GM18507 (cell line): ENCODE measurements around the gene STX18.
A peak's percentile ranks its signal among the peaks of the same experiment; 100 is the strongest.
"Not testable (repeated sequence)": the region's sequence is repeated elsewhere in the genome, so short reads cannot be mapped to it uniquely, and the experiment has no call there.

Source experiments
- DNase-seq: peaks from one replicate; pipeline ENCODE4 v3.0.0; 2011; ENCODE audit warnings: low read depth; ENCODE audit not compliant: insufficient read length; ENCODE audit errors: extremely low spot score
- FAIRE-seq: peaks from 2 replicates; lab custom pipeline; 2011; peaks lifted over from hg19 to GRCh38; lab: Jason Lieb, UNC

STX18 gene

DNA sequence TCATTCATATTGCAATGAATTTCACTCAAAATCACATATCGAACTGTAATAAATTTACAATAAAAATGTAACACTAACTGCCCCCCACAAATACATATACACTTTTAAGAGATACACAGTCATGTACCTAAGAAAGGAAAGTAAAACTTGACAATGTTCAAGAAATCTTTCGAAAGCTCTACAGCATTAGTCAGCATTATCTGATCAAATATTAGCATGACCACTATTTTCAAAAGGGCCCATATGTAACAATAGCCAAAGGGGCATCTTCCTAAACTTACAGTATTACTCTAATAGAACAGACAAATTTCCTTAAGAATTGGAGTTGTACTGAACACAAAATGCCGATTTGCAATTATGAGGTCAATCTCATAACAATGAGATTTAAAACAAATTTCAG, 51.8 kb downstream of the STX18 start:
- no peak for DNase-seq
- peak; percentile 44 for FAIRE-seq

DNA sequence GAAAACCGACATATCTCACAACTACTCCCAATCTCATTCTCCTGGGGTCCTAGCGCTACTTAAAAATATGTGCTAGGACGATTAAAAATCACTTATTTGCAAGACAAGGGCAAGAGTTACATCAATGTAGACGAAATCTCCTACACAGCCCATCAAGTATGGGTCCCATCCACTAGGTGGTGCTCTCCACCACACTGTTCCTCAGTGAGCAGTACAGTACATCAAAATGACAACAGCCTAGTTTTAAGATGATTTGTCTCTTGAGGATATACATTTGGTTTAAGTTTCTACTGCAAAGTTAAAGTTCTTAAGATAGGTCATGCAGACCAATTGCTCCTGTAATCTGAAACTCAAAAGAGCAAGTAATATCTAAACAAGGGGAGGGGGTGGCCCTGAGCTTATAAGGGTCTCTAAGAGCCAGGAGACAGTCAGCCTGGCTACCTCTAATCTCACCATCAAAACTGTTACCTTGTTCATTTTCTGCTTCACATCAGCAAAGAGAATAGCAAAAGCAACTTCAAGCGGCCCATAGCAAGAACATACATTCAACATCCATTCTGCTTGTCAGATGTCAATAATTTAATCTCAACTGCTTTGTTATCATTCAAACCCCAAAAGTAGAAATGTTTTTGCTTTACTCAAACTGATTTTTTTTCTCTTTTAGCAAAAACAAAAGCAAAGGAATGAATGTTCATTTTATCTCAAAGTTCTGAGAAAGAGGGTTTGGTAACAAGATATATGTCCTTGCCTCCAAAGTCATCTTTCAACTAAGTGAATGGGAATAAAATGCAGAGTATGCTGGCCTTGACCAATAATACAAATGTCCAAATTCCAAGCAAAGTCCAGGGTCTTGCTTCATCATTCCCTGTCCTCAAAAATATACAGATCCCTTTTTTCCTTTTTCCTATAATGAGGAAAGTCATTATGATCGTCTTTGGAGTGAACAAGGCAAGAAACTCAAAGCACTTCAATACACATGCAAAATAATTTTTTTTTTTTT, 53.1 kb downstream of the STX18 start:
- peak; percentile 96 for FAIRE-seq
- peak; percentile 43 for DNase-seq

DNA sequence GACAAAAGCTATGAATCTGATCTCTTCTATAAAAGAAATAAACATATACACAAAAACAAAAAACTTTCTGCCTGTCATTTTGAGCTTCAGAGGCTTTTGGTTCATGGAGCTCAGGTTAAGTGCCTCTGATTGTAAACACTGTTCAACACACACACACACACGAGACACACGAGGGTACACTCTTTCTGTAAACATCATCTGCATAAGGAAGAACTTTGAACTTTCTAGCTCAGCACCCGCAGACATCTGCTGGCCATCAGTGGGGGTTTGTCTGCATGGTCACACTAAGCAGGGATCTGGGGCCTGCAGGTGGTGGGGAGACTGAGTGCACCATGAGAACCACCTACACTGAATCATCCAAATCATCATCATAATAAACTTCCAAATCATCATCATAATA, 54.9 kb downstream of the STX18 start:
- FAIRE-seq (no peak), DNase-seq (no peak)

DNA sequence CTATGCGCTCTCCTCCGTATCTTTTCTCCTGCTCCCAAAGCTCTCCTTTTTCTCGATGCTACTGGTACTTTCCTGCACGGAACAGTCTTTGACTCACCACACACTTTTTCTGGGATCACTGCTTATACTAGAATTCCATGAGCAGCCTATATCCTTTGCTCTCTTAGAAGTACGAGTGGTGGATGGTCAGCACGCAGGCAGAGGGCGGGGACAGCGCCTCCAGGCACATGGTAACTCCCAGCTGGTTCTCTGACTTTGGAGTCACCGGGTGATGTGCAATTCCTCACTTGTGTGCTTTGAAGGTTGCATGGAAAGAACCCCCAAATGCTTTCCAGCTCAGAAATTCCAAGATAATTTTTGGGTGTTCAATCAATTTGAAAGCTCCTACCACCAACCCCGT, 56.0 kb downstream of the STX18 start:
- FAIRE-seq (no peak), DNase-seq (no peak)

DNA sequence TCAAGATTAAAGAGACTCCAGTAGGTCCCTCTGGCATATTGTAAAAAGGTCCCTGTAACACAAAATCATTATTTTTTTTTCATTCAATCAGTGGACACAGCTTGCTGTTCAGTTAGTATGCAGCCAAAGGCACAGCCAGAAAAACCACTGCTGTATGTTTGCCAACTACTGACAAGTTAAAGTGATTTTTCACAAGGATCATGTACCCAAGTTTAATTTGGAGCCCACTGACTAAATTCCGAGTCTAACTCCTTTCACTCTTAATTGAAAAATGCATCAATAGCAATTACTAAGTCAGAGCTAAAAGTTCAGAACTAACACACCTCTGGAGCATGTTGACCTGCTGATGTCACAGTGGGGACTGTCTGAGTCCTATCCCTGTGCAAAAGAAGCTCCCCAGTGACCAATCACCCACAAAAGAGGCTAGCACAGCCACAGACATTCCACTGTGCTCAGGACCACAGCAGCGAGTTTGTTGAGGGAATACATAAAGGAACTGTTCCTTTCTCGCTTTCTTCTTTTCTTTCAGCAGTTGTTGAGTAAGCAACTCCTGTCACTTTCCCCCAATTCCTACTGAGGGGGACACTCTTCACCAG, 60.4 kb downstream of the STX18 start:
- FAIRE-seq (no peak), DNase-seq (no peak)

DNA sequence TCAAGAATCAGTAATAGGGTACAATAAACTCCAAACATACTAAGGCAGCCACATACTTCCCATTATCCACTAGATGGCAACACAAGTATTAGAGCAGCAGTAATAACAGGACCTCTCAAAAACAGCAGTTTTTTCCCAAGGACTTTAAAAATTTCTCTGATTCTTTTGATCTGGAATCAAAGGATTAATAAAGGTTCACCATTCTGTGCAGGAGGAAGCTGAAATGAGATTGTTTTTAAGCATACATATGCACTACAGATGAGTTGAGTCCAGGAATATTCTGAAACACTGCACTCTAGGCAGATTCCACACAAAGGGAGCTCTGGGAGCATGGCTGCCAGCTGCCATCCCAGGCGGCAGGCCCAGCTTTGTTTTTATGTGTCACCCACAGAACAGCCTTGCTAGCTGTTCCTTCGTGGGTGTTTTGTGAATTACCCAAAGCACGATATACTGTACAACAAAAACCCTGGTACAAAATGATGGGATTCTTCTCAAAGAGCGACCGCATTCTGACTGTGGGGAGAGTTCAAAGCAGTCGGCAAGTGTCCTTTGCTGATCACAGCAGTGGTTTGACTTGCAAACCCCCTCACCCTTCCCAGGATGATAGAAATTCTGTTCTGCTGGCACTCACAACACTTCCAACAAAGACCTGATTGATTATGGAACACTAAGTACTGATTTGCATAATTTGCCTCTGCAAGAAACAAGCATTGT, 61.0 kb downstream of the STX18 start:
- DNase-seq, result no peak

DNA sequence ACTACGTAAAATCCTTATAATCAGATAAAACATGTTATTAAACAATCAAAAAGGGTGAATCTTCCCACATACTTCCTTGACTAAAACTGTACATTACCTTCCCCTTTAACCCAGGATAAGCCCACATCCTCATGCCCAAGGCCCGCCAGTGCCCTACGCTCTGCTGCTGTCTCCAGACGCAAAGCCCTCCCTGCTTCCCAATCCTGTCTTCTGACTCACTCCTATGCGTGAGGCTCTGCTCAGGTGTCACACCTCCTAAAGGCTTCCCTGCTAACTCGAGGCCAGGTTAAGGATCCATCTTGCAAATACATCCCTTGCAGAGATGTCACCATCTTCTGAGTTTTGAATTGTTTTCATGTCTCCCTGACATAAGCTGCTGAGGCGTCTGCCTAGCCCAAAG, 61.6 kb downstream of the STX18 start:
- DNase-seq (no peak), FAIRE-seq (no peak)

More for the DNA sequence above, 61.0 kb downstream of the STX18 start:
- FAIRE-seq, result no peak

DNA sequence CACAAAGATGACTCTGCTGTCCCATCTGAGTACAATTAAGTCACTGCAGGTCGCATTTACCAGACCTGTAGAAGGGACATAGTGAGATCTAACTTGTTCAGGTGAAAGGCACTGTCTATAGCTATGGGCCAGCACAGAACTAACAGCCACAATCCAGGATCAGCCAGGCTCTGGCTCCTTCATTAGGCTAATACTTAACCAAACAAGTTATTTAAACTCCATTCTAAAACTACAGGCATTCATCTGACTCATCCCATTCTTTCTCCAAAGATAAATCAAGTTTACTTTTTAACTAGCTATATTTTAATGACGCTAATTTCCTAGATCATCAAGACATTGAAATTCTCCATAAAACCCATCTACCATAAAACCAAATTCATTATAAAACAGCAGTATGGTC, 62.5 kb downstream of the STX18 start:
- no peak for DNase-seq
- FAIRE-seq, result no peak

DNA sequence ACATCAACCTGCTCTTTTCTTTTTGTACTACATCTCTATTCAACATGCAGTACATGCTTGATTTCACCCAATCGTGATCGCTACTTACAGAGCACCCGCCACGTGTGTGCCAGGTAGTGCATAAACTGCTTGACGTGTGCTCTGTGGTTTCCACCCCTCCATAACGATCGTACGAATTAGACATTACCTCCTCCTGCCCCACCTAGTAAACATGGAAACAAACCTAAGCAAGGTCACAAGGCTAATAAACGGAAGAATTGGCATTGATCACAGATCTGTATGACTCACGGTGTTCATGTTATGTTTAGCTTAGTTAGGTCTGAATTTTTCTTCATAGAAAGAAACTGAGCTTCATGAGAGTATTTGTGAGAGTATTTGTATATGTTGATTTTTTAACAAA, 64.1 kb downstream of the STX18 start:
- no peak for FAIRE-seq
- no peak for DNase-seq

DNA sequence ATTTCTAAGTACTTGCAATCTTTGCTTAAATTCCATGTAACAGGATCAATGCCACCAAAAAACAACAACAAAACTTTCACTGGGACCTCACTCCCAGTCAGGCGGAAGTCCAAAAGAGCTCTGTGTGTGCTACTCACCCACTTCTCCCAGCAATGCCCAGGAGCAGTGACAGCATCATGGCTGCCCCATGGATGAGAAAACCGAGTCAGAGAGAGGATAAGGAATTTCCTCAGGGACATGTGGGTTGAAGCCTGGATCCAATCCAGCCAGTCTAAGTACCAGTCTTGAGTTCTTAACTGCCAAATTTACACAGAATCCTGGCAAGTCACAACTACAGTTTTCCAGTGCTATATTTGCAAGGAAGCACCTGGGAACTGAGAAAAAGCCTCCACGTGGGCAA, 64.5 kb downstream of the STX18 start:
- no peak for FAIRE-seq
- no peak for DNase-seq

DNA sequence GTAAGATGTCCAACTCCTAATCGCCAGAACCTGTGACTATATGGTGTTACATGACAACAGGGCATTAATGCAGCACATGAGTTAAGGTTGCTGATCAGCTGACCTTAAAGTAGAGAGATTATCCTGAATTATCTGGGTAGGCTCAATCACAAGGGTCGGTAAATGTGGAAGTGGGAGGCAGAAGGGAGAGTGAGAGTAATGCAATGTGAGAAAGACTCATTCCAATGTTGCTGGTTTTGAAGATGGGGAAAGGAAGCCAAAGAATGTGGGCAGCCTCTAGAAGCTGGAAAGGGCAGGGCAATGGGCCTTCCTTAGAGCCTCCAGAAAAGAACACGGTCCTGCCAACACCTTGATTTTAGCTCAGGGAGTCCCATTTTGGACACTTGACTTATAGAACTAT, 67.4 kb downstream of the STX18 start:
- FAIRE-seq (no peak), DNase-seq (no peak)

DNA sequence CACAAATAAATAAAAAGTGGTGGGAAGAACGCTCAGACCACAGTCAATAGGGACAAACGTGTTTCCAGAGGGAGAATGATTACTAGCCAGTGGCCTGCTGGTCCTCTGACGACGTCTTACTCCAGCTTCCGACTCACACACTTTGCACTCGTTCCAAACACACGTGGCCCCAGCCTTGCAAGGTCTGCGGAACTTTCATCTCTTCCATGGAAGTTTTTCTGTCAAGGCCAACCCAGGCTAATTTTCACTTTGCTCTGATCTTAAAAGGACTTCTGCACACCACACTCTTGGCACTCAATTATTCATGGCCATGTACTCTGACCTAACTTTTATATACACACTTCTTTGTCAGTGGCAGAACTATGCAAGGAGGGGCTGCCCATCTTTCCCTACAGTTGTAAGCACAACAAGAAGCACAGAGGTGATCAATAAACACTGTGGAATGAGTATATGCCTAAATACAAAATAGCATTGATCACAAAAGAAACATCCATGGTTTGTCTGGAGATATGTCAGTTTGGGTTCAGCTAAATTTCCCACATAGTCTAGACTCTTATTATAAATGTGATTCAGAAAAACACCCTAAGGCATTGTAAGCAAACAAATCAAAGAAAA, 69.4 kb downstream of the STX18 start:
- FAIRE-seq, result no peak

DNA sequence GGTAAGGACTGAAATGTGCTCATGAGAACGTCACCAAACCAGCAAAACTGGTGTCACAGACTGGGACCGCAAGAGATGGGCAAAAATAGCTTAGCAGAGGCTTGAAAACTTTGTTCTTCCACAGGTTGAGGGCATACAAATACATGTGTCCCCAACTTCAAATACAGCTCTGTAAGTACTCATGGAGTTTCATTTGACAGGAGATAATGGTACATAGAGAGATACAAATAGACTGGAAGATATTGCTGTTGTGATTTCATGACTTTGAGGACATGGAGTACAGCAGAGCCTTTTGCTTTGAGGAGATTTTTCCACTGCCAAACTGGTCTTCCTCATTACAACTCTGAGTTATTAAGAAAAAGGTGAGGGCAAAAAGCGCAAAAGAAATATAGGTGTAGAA, 70.7 kb downstream of the STX18 start:
- no peak for FAIRE-seq
- DNase-seq, result no peak

More for the DNA sequence above, 69.4 kb downstream of the STX18 start:
- no peak for DNase-seq

DNA sequence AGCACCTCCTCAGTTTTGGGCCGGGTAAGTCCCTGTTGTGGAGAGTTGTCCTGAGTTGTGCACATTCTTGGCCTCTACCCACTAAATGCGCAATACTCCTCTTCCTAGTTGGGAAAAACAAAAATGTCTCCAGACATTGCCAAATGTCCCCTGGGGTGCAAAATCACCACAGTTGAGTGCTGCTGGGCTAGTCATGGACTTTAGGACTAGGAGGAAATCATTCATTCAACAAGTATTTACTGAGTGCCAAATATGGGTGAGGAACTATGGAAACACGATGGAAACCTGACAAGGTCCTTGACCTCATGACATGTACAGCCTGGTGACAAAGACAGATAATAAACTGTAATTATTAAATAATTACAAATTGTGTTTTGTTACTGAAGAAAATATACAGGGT, 71.6 kb downstream of the STX18 start:
- no peak for FAIRE-seq
- DNase-seq, result no peak

DNA sequence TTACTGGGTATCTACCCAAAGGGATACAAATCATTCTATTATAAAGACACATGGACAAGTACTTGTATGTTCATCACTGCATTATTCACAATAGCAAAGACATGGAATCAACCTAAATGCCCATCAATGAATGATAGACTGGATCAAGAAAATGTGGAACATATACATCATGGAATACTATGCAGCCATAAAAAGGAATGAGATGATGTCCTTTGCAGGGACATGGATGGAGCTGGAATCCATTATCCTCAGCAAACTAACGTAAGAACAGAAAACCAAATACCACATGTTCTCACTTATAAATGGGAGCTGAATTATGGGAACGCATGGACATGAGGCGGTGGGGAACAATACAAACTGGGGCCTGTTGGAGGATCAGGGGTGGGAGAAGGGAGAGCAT, 76.6 kb downstream of the STX18 start:
- DNase-seq, FAIRE-seq: not testable (repeated sequence)

DNA sequence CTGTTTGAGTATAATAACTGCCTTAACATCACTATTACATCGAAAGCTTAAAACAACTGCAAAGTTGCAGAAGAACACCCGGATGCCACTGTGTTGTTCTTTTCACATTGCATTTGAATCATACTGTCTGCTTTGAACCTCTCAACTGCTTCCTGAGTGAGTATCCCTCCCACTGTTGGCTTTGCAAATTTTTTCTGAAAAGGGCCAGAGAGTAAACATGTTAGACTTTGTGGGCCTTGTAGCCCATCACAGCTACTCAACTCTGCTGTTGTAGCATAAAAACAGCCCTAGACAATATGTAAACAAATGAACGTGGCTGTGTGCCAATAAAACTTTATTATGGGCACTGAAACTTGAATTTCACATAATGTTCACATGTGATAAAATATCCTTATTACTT, 78.9 kb downstream of the STX18 start:
- FAIRE-seq (no peak), DNase-seq (no peak)

DNA sequence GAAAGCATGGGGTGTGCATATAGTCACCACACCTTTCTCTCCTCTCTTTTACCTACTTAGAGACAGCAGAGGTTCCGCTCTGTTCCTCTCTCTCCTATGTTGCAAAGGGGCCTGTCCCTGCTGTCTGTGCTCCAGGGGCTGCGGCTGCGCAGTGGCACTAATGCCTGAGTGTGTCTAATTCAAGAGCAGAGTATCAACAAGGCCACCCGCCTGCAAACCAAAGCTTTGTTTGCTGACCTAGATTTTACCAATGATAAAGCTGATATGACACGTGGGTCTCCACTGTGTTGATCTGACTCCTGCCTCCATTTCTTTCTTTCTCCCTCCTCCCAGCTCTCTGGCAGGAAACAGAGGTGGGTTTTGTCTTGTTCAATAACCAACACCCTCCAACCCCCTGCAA, 80.0 kb downstream of the STX18 start:
- FAIRE-seq (no peak), DNase-seq (no peak)

DNA sequence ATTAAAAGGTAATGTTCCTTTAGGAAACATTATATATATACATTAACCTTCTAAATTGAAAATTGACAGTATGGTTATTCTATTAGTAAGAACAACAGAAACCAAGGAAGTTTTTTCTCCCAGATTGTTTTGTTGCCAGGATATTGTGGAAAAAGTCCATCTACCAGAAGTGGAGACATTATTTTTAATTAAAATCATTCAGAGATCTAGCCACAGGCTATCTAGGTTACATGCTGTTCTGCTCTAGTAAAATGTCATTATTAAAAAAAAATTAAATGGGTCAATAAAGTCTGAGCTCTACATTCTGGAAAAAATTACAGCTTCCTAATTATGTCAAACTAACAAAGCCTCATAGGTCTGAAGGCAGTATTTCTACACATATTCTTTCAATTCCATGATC, 80.7 kb downstream of the STX18 start:
- DNase-seq (no peak), FAIRE-seq (no peak)

DNA sequence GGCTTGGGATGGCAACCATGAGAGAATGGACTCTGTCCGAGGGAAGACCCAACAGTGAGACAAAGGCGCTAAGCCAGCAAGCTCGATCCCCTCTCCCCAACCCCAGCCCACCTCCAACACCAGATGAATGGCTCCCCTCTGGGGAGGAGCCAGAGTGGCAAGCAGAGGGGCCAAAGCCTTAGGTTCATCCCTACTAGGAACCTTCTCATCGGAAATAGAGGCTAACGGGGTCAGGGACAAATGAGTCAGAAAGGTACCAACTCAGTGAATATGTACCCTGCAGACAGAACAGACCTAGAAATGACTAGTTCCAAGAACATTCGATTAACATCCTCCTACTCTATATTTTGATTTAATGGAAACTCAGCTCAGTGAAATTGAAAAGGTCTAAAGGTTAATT, 81.1 kb downstream of the STX18 start:
- DNase-seq (no peak), FAIRE-seq (no peak)

DNA sequence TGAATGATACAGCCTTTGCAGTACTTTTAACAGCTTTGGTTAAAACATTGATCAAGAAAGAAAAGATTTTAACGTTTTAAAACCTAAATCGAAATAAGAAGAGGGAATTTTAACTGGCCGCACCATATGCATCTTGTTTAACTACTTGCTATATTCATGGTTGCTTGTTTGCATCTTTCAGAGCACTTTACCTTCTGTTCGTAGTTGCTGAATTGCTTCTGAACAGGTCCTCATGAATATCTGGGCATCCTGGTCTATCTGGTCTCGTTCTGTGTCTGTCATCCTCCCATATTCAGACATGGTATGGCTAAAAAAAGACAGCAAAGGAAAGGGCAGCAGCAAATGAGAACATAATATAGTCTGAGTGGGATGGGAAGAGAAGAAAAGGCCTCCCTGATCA, 82.7 kb downstream of the STX18 start:
- no peak for DNase-seq
- FAIRE-seq, result no peak
